Measurements from ENCODE around the gene TDRD10. TPM values are rescaled to one million over a fixed set of nuclear protein-coding genes. Genes with fewer than 3 reads are reported as not detected.

The TDRD10 gene
- total and polyA plus RNA-seq, 5 donors = 2.8 to 4.9 (median 3.4) TPM

GRCh38 chr1:154493276-154493675 is 8.7 kb upstream of the TDRD10 start:
- H3K4me1 ChIP-seq (ENCODE audit: control insufficient read depth, insufficient read depth, low read length) = peaks cover 5% of the 10 kb centered on the region
- DNase-seq (peak; percentile 52 to 72 (median 71)), ATAC-seq (peak; percentile 65 to 88)
- no peak overlapping the region for H3K4me3 ChIP-seq (ENCODE audit: low read length)
- WGBS = 41% methylated on average over 8 of the region's 8 CpGs
- H3K27me3 ChIP-seq (ENCODE audit: control insufficient read depth, insufficient read depth) = no peaks in the 10 kb centered on the region
- peak overlapping the region; percentile 21 for H3K27ac ChIP-seq (ENCODE audit: low read length)
- H3K9me3 ChIP-seq (ENCODE audit: control insufficient read depth, low read length) = no peaks in the 10 kb centered on the region
- intact Hi-C loops (cut with DNase I) = no loop called here

DNA sequence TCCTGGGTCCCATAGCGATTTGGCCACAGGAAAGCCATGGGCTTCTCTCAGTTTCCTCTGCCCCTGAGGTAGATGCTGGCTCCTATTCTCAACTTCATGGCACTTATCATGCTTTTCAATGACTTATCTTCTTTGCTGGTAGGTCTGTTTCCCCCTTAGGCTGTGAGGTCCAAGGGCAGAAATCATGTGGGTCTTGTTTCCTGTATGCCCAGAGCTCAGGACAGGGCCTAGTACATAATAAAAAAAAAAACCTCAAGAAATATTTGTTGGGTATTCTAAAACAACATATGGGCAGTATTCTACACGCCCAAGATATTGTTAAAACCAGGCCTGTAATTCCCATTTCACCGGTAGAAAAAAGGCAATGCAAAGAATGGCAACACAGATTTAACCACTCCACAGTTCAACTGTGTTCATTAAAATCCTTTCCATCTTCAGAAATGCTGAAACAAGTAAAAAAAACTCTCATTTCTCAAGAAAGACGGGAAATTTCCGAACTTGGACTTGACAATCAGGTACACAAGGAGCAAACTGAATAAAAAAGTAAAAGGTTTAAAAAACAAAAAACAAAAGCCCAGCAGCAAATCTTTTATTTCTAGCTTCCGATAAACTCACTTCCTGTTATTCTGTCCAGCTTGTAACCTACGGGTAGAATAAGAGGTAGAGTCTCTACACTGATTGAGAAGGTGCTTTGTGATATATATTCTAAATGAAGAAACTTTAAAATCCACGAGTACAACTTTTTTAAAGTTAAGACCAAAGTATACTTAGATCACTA is 6.3 kb upstream of the TDRD10 start:
- ATAC-seq = no peak
- H3K4me1 ChIP-seq (ENCODE audit: control insufficient read depth, insufficient read depth, low read length) = peaks cover 2% of the 10 kb centered on the region
- no peak overlapping the region for H3K4me3 ChIP-seq (ENCODE audit: low read length)
- peak overlapping the region; percentile 81 for H3K27ac ChIP-seq (ENCODE audit: low read length)
- intact Hi-C loops (cut with DNase I) = no loop called here
- H3K27me3 ChIP-seq (ENCODE audit: control insufficient read depth, insufficient read depth) = no peaks in the 10 kb centered on the region
- WGBS = 64% methylated on average over 8 of the region's 8 CpGs
- no peaks in the 10 kb centered on the region for H3K9me3 ChIP-seq (ENCODE audit: control insufficient read depth, low read length)
- DNase-seq = no peak

DNA sequence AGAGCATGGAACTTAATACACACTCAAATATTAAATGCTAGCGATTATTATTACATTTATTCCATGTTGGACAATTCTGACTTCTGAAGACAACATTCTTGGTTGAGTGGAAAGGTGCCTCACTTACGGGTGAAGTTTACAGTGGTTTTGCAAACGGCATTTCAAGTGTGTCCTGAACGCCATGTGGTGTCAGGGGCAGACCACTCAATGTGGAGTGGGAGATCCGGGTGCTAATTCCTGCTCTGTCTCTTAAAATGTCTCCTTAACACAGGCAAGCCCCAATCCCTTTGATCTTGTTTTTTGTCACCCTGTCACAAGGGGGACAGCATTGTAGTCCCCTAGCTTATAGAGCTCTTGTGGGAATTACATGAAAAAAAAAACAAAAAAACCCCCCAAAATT is 5.6 kb upstream of the TDRD10 start:
- H3K27me3 ChIP-seq (ENCODE audit: control insufficient read depth, insufficient read depth) = no peaks in the 10 kb centered on the region
- no peaks in the 10 kb centered on the region for H3K9me3 ChIP-seq (ENCODE audit: control insufficient read depth, low read length)
- intact Hi-C loops (cut with DNase I) = no loop called here
- peak overlapping the region; percentile 95 for H3K27ac ChIP-seq (ENCODE audit: low read length)
- DNase-seq = no peak
- H3K4me3 ChIP-seq (ENCODE audit: low read length) = peak overlapping the region; percentile 30
- ATAC-seq = no peak
- WGBS = 63% methylated on average over 5 of the region's 5 CpGs
- H3K4me1 ChIP-seq (ENCODE audit: control insufficient read depth, insufficient read depth, low read length) = no peaks in the 10 kb centered on the region

- 36% methylated on average over 5 of the region's 5 CpGs for WGBS
- ATAC-seq = peak; percentile 74 to 86
- Histone ChIP-seq H3K4me3 (ENCODE audit: low read length) (no peak overlapping the region), H3K9me3 (ENCODE audit: control insufficient read depth, low read length) (no peaks in the 10 kb centered on the region), H3K27ac (ENCODE audit: low read length) (no peak overlapping the region), H3K27me3 (ENCODE audit: control insufficient read depth, insufficient read depth) (no peaks in the 10 kb centered on the region), H3K4me1 (ENCODE audit: control insufficient read depth, insufficient read depth, low read length) (no peaks in the 10 kb centered on the region)
- intact Hi-C loops (cut with DNase I) = no loop called here
- DNase-seq = peak; percentile 71 to 82 (median 72)
These were observed 4.8 kb upstream of the TDRD10 start for GRCh38 chr1:154497026-154497806.

DNA sequence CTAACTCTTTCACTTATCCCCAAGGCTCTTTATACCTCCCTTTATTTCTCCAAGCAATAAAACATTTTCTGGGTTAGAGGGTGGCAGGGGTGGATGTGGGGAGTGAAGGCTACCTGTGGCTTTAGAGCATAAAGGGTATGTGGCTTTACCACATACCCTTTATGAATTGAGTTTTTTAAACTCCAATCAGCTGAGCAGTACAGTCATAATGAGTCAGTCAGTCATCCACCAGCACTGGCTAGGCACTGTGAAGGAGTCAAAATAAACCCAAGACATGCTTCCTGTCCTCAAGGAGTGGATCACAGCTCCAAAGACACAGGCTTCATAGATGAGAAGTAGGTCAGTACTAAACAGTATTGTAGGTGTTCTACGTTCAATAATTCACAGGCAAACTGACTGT is 2.6 kb upstream of the TDRD10 start:
- peak overlapping the region; percentile 53 for H3K4me3 ChIP-seq (ENCODE audit: low read length)
- intact Hi-C loops (cut with DNase I) = no loop called here
- no peaks in the 10 kb centered on the region for H3K27me3 ChIP-seq (ENCODE audit: control insufficient read depth, insufficient read depth)
- ATAC-seq (no peak), DNase-seq (no peak)
- H3K27ac ChIP-seq (ENCODE audit: low read length) = no peak overlapping the region
- H3K4me1 ChIP-seq (ENCODE audit: control insufficient read depth, insufficient read depth, low read length) = no peaks in the 10 kb centered on the region
- H3K9me3 ChIP-seq (ENCODE audit: control insufficient read depth, low read length) = no peaks in the 10 kb centered on the region
- 63% methylated on average over 1 of the region's 1 CpG for WGBS

DNA sequence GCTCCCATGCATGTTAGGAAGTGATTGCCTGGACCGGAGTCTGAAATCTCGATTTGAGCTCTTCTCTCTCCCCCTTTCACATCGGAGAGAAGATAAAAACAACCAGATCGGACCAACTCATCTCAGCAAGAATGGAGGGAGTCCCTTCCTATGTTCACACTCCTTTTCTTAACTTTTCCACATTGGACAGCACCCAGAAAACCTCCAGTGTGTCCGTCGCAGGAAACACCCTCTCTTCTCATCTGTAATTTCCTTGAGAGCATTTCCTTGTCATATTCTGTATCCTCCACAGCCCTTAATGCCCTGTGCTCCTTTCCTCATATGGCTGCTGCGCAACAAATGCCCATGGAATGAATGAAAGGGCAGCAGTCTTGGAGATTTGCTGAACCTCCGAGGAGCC is 1.5 kb upstream of the TDRD10 start:
- H3K27ac ChIP-seq (ENCODE audit: low read length) = peak overlapping the region; percentile 31
- no peak for ATAC-seq
- no peaks in the 10 kb centered on the region for H3K27me3 ChIP-seq (ENCODE audit: control insufficient read depth, insufficient read depth)
- H3K9me3 ChIP-seq (ENCODE audit: control insufficient read depth, low read length) = no peaks in the 10 kb centered on the region
- H3K4me3 ChIP-seq (ENCODE audit: low read length) = peak overlapping the region; percentile 53
- WGBS = 56% methylated on average over 8 of the region's 8 CpGs
- intact Hi-C loops (cut with DNase I) = no loop called here
- no peak for DNase-seq
- no peaks in the 10 kb centered on the region for H3K4me1 ChIP-seq (ENCODE audit: control insufficient read depth, insufficient read depth, low read length)

DNA sequence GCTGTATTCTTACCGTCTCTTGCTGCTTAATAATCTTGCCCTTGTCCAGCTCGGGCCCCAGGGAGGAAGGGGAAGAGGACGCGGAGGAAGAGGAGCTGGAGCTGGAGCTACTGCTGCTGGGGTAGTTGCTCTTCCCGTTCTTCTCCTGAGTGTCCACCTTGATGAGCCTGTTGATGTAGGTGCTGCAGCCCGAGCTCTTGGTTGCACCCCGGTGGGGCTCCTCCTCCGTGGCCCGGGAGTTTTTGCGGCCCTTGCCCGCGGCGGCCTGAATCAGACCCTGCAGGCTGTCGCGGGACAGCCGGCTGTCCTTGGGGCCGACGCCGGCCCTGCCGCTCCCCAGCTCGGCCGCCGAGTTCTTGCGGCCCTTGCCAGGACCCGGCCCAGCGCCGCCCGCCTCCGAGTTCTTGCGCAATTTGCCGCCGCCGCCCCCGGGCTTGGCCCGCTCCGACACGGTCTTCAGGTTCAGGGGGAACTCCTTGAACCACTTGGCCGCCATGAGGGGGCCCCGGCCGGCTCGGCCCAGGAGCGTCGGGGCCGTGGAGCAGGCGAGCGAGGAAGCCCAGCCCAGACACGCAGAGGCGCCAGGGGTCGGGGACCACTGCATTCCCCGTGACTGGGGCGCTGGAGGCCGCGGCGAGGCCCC is 475 bp upstream of the TDRD10 start:
- intact Hi-C loops (cut with DNase I) = no loop called here
- Histone ChIP-seq H3K4me1 (ENCODE audit: control insufficient read depth, insufficient read depth, low read length) (no peaks in the 10 kb centered on the region), H3K27me3 (ENCODE audit: control insufficient read depth, insufficient read depth) (no peaks in the 10 kb centered on the region), H3K4me3 (ENCODE audit: low read length) (peak overlapping the region; percentile 53), H3K27ac (ENCODE audit: low read length) (peak overlapping the region; percentile 56), H3K9me3 (ENCODE audit: control insufficient read depth, low read length) (no peaks in the 10 kb centered on the region)
- peak; percentile 74 to 80 for ATAC-seq
- DNase-seq = peak; percentile 82 to 91 (median 91)
- WGBS = 3% methylated on average over 54 of the region's 54 CpGs

- H3K9me3 ChIP-seq (ENCODE audit: control insufficient read depth, low read length) = no peaks in the 10 kb centered on the region
- peak; percentile 41 to 74 (median 71) for DNase-seq
- ATAC-seq = peak; percentile 47 to 54
- peak overlapping the region; percentile 53 for H3K4me3 ChIP-seq (ENCODE audit: low read length)
- intact Hi-C loops (cut with DNase I) = no loop called here
- H3K4me1 ChIP-seq (ENCODE audit: control insufficient read depth, insufficient read depth, low read length) = no peaks in the 10 kb centered on the region
- WGBS = 18% methylated on average over 43 of the region's 43 CpGs
- no peaks in the 10 kb centered on the region for H3K27me3 ChIP-seq (ENCODE audit: control insufficient read depth, insufficient read depth)
- H3K27ac ChIP-seq (ENCODE audit: low read length) = no peak overlapping the region
These were observed 711 bp downstream of the TDRD10 start for GRCh38 chr1:154502744-154503115.

GRCh38 chr1:154503898-154504297 is 1.9 kb downstream of the TDRD10 start:
- Histone ChIP-seq H3K4me1 (ENCODE audit: control insufficient read depth, insufficient read depth, low read length) (no peaks in the 10 kb centered on the region), H3K9me3 (ENCODE audit: control insufficient read depth, low read length) (no peaks in the 10 kb centered on the region), H3K27ac (ENCODE audit: low read length) (no peak overlapping the region), H3K27me3 (ENCODE audit: control insufficient read depth, insufficient read depth) (no peaks in the 10 kb centered on the region), H3K4me3 (ENCODE audit: low read length) (no peak overlapping the region)
- DNase-seq (no peak), ATAC-seq (no peak)
- intact Hi-C loops (cut with DNase I) = no loop called here
- 76% methylated on average over 5 of the region's 5 CpGs for WGBS

- 79% methylated on average over 3 of the region's 3 CpGs for WGBS
- Histone ChIP-seq H3K27me3 (ENCODE audit: control insufficient read depth, insufficient read depth) (no peaks in the 10 kb centered on the region), H3K4me3 (ENCODE audit: low read length) (no peak overlapping the region), H3K4me1 (ENCODE audit: control insufficient read depth, insufficient read depth, low read length) (no peaks in the 10 kb centered on the region), H3K27ac (ENCODE audit: low read length) (no peak overlapping the region), H3K9me3 (ENCODE audit: control insufficient read depth, low read length) (no peaks in the 10 kb centered on the region)
- no peak for ATAC-seq
- no peak for DNase-seq
- intact Hi-C loops (cut with DNase I) = no loop called here
These were observed 10.7 kb downstream of the TDRD10 start for GRCh38 chr1:154512760-154513159.

GRCh38 chr1:154514066-154514553 is 12.1 kb downstream of the TDRD10 start:
- intact Hi-C loops (cut with DNase I) = no loop called here
- H3K9me3 ChIP-seq (ENCODE audit: control insufficient read depth, low read length) = no peaks in the 10 kb centered on the region
- no peak overlapping the region for H3K27ac ChIP-seq (ENCODE audit: low read length)
- no peak overlapping the region for H3K4me3 ChIP-seq (ENCODE audit: low read length)
- H3K4me1 ChIP-seq (ENCODE audit: control insufficient read depth, insufficient read depth, low read length) = no peaks in the 10 kb centered on the region
- 86% methylated on average over 7 of the region's 7 CpGs for WGBS
- ATAC-seq (no peak), DNase-seq (no peak)
- H3K27me3 ChIP-seq (ENCODE audit: control insufficient read depth, insufficient read depth) = no peaks in the 10 kb centered on the region
